Omental fat pad (tissue), 4 donors: ENCODE data around the gene CAPN9. TPM values are rescaled to one million over a fixed set of nuclear protein-coding genes. Genes with fewer than 3 reads are reported as not detected.
"Not testable (repeated sequence)": the region's sequence is repeated elsewhere in the genome, so short reads cannot be mapped to it uniquely, and the experiment has no call there.

Source experiments
- ATAC-seq: fragments of 150-250 bp; one replicate; pipeline ENCODE4 v1.9.1; 2016; ENCODE audit warnings: mild to moderate bottlenecking, moderate library complexity; ENCODE audit not compliant: low FRiP score
- DNase-seq: peaks from one replicate; pipeline ENCODE4 v3.0.0-alpha.2; 2019; ENCODE audit warnings: low spot score
- CTCF ChIP-seq, 3 donors: fragments of 450-650 bp; IDR thresholded peaks; one replicate each; pipeline ENCODE4 v1.5.1; 2016 to 2017; ENCODE audit warnings: antibody characterized with exemption in 3 of 3, mild to moderate bottlenecking in 3 of 3, moderate library complexity in 2 of 3
- total RNA-seq, 4 donors: library from RNA; depleted of rRNA; stranded (reverse); fragments of >200 nt; gene quantifications; one replicate each; pipeline ENCODE4 v1.1.0, GENCODE V29; 2016

The CAPN9 gene
- total RNA-seq, 4 donors from 2014 or later, result not detected

GRCh38 chr1:230711245-230711644 lies 35.9 kb upstream of the CAPN9 start:
- DNase-seq, result no peak
- no peak for TF ChIP-seq CTCF (IDR thresholded peaks at IDR 0.05)
- ATAC-seq, result no peak

- DNase-seq, result no peak
- ATAC-seq, result no peak
- TF ChIP-seq CTCF (IDR thresholded peaks at IDR 0.05), result no peak
Observed at GRCh38 chr1:230712470-230712942, 34.7 kb upstream of the CAPN9 start.

- ATAC-seq, result no peak
- TF ChIP-seq CTCF (IDR thresholded peaks at IDR 0.05), result no peak
- no peak for DNase-seq
Observed at GRCh38 chr1:230713138-230713537, 34.0 kb upstream of the CAPN9 start.

- no peak for TF ChIP-seq CTCF (IDR thresholded peaks at IDR 0.05)
- ATAC-seq, result no peak
- no peak for DNase-seq
Observed at GRCh38 chr1:230713547-230713914, 33.7 kb upstream of the CAPN9 start.

- TF ChIP-seq CTCF (IDR thresholded peaks at IDR 0.05), result no peak
- DNase-seq (no peak), ATAC-seq (peak; percentile 39)
Observed at GRCh38 chr1:230713915-230714764, 33.0 kb upstream of the CAPN9 start, which contains the start of gene AGT. TSS of gene AGT (minus strand) at chr1:230714122. CDS start at chr1:230710823, 3,299 bp downstream.

GRCh38 chr1:230715510-230715909 lies 31.7 kb upstream of the CAPN9 start:
- DNase-seq (no peak), ATAC-seq (no peak)
- no peak for TF ChIP-seq CTCF (IDR thresholded peaks at IDR 0.05)

GRCh38 chr1:230716453-230716852 lies 30.7 kb upstream of the CAPN9 start:
- ATAC-seq, DNase-seq: not testable (repeated sequence)
